Measurements from ENCODE around the gene B4GALT5.
A peak's percentile ranks its signal among the peaks of the same experiment; 100 is the strongest.
"Not testable (repeated sequence)": the region's sequence is repeated elsewhere in the genome, so short reads cannot be mapped to it uniquely, and the experiment has no call there.

The B4GALT5 gene

GRCh38 chr20:49612127-49612738 lies 101.4 kb downstream of the B4GALT5 start (continued):
- TF ChIP-seq TOX (CRISPR knock-in tag; IDR thresholded peaks at IDR 0.05; ENCODE audit: borderline replicate concordance) (no peak), CREB5 (CRISPR knock-in tag; IDR thresholded peaks at IDR 0.05; ENCODE audit: low read depth) (no peak), ZNF70 (CRISPR knock-in tag; IDR thresholded peaks at IDR 0.05) (no peak), RARB (CRISPR knock-in tag; IDR thresholded peaks at IDR 0.05) (no peak), ZNF565 (CRISPR knock-in tag; conservative IDR thresholded peaks at IDR 0.05; ENCODE audit: low read depth) (no peak)

- not testable (repeated sequence) for ATAC-seq
Measured at GRCh38 chr20:49611539-49612126, 102.0 kb downstream of the B4GALT5 start.

- peak; percentile 89 for ATAC-seq
Measured at GRCh38 chr20:49610691-49611538, 102.8 kb downstream of the B4GALT5 start.

GRCh38 chr20:49608752-49609670 lies 104.7 kb downstream of the B4GALT5 start:
- no peak for TF ChIP-seq TSHZ2 (CRISPR knock-in tag; IDR thresholded peaks at IDR 0.05)
- peak; percentile 70; the same call in 1 of the 2 replicates for TF ChIP-seq SNAI2 (CRISPR knock-in tag; IDR thresholded peaks at IDR 0.05)
- ATAC-seq: peak; percentile 79

More at GRCh38 chr20:49610691-49611538, 102.8 kb downstream of the B4GALT5 start:
- TF ChIP-seq ZNF70 (CRISPR knock-in tag; IDR thresholded peaks at IDR 0.05) (no peak), ZC3H10 (CRISPR knock-in tag; IDR thresholded peaks at IDR 0.05) (no peak), OSR1 (CRISPR knock-in tag; IDR thresholded peaks at IDR 0.05) (no peak), PATZ1 (CRISPR knock-in tag; IDR thresholded peaks at IDR 0.05; ENCODE audit: borderline replicate concordance) (no peak), ISL1 (CRISPR knock-in tag; IDR thresholded peaks at IDR 0.05) (no peak), ZFP3 (CRISPR knock-in tag; IDR thresholded peaks at IDR 0.05) (no peak)

GRCh38 chr20:49607568-49607967 lies 106.1 kb downstream of the B4GALT5 start:
- no peak for ATAC-seq
- no peak for TF ChIP-seq ZNF70 (CRISPR knock-in tag; IDR thresholded peaks at IDR 0.05)

- peak; percentile 83 for ATAC-seq
- TF ChIP-seq ESRRG (CRISPR knock-in tag; IDR thresholded peaks at IDR 0.05): no peak
- no peak for TF ChIP-seq BACH2 (CRISPR knock-in tag; IDR thresholded peaks at IDR 0.05; ENCODE audit: borderline replicate concordance)
- TF ChIP-seq ISL1 (CRISPR knock-in tag; IDR thresholded peaks at IDR 0.05): no peak
- TF ChIP-seq ZC3H10 (CRISPR knock-in tag; IDR thresholded peaks at IDR 0.05): no peak
- no peak for TF ChIP-seq CREB5 (CRISPR knock-in tag; IDR thresholded peaks at IDR 0.05; ENCODE audit: low read depth)
- TF ChIP-seq PATZ1 (CRISPR knock-in tag; IDR thresholded peaks at IDR 0.05; ENCODE audit: borderline replicate concordance): no peak
- TF ChIP-seq ZNF565 (CRISPR knock-in tag; conservative IDR thresholded peaks at IDR 0.05; ENCODE audit: low read depth): no peak
- no peak for TF ChIP-seq POU6F1 (CRISPR knock-in tag; IDR thresholded peaks at IDR 0.05; ENCODE audit: borderline replicate concordance, low read depth)
Measured at GRCh38 chr20:49603209-49603627, 110.5 kb downstream of the B4GALT5 start.

All from SK-N-SH treated with all-trans-retinoic acid at 6 μM for 48 hours (cell line).